ENCODE measurements around the gene NCKAP5L.
"Not testable (repeated sequence)": the region's sequence is repeated elsewhere in the genome, so short reads cannot be mapped to it uniquely, and the experiment has no call there.

The NCKAP5L gene

DNA sequence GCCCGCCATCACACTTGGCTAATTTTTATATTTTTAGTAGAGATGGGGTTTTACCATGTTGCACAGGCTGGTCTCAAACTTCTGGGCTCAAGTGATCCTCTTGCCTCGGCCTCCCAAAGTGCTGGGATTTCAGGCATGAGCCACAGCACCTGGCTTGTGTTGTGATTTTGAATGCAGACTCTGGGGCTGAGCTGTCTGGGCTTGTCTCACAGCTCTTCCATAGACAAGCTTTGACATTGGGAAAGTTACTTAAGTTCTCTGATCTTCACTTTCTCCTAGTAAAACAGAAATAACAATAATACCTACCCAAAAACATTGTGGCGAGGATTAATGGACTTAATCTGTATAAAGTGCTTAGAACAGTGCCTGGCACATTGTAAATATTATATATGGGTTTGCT lies 50.9 kb downstream of the NCKAP5L start:
- DNase-seq (ENCODE audit: low spot score): no peak
- CTCF ChIA-PET: interaction anchor here (0.7 to 1.7 kb wide), 5 partner anchors 23 to 192 kb away, joined by 3 to 7 read pairs (median 3); no protein-coding TSS in a partner anchor
- POLR2A ChIA-PET (ENCODE audit: low non-redundant PET): no interaction called here
- TF ChIP-seq, protein P1, sequence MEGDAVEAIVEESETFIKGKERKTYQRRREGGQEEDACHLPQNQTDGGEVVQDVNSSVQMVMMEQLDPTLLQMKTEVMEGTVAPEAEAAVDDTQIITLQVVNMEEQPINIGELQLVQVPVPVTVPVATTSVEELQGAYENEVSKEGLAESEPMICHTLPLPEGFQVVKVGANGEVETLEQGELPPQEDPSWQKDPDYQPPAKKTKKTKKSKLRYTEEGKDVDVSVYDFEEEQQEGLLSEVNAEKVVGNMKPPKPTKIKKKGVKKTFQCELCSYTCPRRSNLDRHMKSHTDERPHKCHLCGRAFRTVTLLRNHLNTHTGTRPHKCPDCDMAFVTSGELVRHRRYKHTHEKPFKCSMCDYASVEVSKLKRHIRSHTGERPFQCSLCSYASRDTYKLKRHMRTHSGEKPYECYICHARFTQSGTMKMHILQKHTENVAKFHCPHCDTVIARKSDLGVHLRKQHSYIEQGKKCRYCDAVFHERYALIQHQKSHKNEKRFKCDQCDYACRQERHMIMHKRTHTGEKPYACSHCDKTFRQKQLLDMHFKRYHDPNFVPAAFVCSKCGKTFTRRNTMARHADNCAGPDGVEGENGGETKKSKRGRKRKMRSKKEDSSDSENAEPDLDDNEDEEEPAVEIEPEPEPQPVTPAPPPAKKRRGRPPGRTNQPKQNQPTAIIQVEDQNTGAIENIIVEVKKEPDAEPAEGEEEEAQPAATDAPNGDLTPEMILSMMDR (conservative IDR thresholded peaks at IDR 0.05; ENCODE audit: low read depth): no peak
- H3K27ac ChIP-seq: peak overlapping the region; percentile 19; the same call in 1 of the 2 replicates

DNA sequence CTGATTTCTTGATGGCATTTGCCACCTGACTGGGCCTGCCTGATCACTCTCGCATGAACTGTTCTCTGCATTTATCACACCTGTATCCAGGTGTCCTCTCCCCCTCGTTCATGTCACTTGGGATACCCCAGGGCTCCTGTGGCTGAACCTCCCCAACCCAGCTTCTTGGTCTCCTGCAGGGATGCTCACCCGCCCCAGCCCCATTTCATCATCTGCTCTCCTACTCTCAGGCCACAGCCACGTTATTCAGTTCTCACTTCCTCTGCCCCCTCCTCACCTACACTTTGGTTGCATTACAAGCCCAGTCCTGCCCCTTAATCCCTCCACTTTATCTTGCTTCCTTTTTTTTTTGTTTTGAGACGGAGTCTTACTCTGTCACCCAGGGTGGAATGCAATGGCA lies 51.4 kb downstream of the NCKAP5L start:
- ChIA-PET CTCF (interaction anchor here (0.7 to 1.7 kb wide), 3 partner anchors 23 to 657 kb away, joined by 3 to 5 read pairs (median 5); no protein-coding TSS in a partner anchor), POLR2A (ENCODE audit: low non-redundant PET) (no interaction called here)
- peak overlapping the region; percentile 19 for H3K27ac ChIP-seq
- no peak for DNase-seq (ENCODE audit: low spot score)
- TF ChIP-seq, protein P1 (conservative IDR thresholded peaks at IDR 0.05; ENCODE audit: low read depth): no peak

DNA sequence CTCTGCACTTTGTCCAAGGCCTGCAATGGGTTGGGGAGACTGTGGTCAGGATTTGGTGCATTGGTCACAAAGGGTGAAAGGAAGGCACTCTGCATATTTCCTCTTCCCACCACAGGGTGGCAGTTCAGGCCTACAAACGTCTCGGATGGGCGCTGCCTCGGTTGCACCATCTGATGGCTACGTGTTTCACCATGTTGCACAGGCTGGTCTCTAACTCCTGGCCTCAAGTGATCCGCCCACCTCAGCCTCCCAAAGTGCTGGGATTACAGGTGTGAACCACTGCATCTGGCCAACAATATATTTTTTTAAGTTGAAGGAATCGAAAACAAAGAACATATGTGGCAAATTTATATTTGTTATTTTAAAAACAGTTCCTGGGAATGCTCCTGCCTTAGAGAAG lies 51.8 kb downstream of the NCKAP5L start:
- POLR2A ChIA-PET (ENCODE audit: low non-redundant PET): no interaction called here
- TF ChIP-seq, protein P1 (conservative IDR thresholded peaks at IDR 0.05; ENCODE audit: low read depth): peak; percentile 84
- CTCF ChIA-PET: interaction anchor here (0.7 kb wide), 1 partner anchor 657 kb away, joined by 5 read pairs; no protein-coding TSS in a partner anchor
- peak overlapping the region; percentile 19 for H3K27ac ChIP-seq
- peak; percentile 78 for DNase-seq (ENCODE audit: low spot score)

DNA sequence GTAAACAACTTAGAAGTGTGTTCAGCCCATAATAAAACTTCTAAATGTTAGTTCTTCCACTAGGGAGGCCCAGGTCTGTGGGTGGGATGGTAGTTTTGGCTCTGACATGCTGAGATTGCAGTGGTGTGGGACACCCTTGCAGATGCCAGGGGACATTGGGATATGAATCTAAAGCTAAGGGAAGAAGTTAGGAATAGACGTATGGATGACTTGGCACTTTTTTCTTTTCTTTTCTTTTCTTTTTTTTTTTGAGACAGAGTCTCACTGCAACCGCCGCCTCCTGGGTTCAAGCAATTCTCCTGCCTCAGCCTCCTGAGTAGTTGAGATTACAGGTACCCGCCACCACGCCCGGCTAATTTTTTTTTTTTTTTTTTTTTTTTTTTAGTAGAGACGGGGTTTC lies 55.1 kb downstream of the NCKAP5L start:
- CTCF ChIA-PET: interaction anchor here (0.6 kb wide), 2 partner anchors 10 to 301 kb away, joined by 3 read pairs; no protein-coding TSS in a partner anchor

DNA sequence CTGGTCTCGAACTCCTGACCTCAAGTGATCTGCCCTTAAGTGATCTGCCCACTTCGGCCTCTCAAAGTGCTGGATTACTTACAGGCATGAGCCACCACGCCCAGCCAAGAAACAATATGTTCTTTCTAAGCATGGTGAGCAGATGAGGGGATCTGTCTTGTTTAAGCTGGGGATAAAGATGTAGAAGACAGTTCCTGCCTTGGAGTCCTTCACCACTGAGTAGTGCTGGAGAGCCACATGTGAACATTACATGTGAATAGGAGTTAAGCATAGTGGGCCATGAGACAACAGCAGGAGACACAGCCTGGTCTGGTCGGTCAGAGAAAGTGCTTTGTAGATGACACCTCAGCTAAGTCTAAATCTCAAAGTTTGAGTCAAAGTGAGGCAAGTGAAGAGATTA lies 60.9 kb downstream of the NCKAP5L start:
- TF ChIP-seq, protein P1 (conservative IDR thresholded peaks at IDR 0.05; ENCODE audit: low read depth): no peak
- H3K27ac ChIP-seq: no peak overlapping the region
- DNase-seq (ENCODE audit: low spot score): no peak
- CTCF ChIA-PET: no interaction called here
- POLR2A ChIA-PET (ENCODE audit: low non-redundant PET): no interaction called here

More for the DNA sequence above, 55.1 kb downstream of the NCKAP5L start:
- POLR2A ChIA-PET (ENCODE audit: low non-redundant PET); H3K27ac ChIP-seq; DNase-seq (ENCODE audit: low spot score): not testable (repeated sequence)

DNA sequence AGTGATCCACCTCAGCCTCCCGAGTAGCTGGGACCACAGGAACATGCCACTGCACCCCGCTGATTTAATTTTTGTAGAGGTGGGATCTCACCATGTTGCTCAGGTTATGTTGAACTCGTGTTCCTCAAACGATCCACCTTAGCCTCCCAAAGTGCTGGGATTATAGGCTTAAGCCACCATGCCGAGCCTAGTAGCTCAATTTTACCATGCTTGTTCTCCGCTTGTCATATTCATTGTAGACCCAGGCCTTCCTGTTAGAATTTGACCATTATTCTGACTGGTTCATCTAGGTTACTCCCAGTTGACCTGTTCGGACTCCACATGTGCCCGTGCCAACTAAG lies 62.1 kb downstream of the NCKAP5L start:
- ChIA-PET CTCF (no interaction called here), POLR2A (ENCODE audit: low non-redundant PET) (no interaction called here)
- TF ChIP-seq, protein P1 (conservative IDR thresholded peaks at IDR 0.05; ENCODE audit: low read depth): no peak
- no peak for DNase-seq (ENCODE audit: low spot score)
- H3K27ac ChIP-seq: no peak overlapping the region

DNA sequence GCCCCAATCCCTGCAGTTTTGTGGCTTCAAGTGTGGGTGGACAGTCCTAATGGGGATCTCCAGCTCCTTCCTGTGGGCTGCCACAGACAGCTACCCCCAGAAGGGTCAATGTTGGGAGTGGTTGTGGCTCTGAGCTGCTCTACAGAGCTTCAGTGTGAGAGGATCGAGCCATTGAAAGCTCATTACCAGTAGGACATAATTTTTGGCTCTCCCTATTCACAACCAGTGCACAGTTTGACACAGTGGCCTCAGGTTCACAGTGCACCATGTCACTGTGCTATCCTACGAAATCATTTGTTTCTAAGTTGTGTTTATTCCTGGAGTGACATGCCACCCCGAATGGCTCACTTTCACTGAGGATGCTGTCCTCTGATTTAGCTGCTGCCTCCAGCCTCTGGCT lies 64.1 kb downstream of the NCKAP5L start:
- no peak for DNase-seq (ENCODE audit: low spot score)
- ChIA-PET POLR2A (ENCODE audit: low non-redundant PET) (interaction anchor here (0.6 kb wide), 1 partner anchor 140 kb away, joined by 3 read pairs; no protein-coding TSS in a partner anchor), CTCF (interaction anchor here (0.9 to 1.6 kb wide), 2 partner anchors 75 to 79 kb away, joined by 3 to 5 read pairs; partner anchors contain the start of gene BCDIN3D)
- H3K27ac ChIP-seq: 0 out of 2 replicates have a peak overlapping the region, but pooled peaks have one; percentile 31
- TF ChIP-seq, protein P1 (conservative IDR thresholded peaks at IDR 0.05; ENCODE audit: low read depth): no peak
